NT2/D1 (cell line): ENCODE data around the gene LIMK1.
"Not testable (repeated sequence)": the region's sequence is repeated elsewhere in the genome, so short reads cannot be mapped to it uniquely, and the experiment has no call there.

Experiments used
- DNase-seq: peaks from one replicate; pipeline ENCODE4 v3.0.0-alpha.2; 2011; ENCODE audit warnings: low read depth, low spot score
- H3K27me3 ChIP-seq: 2 replicates; pipeline ENCODE4 v1.6.0; 2011; ENCODE audit warnings: mild to moderate bottlenecking; ENCODE audit not compliant: insufficient read length, insufficient read depth
- H3K36me3 ChIP-seq: 2 replicates; pipeline ENCODE4 v1.6.1; 2011; ENCODE audit warnings: mild to moderate bottlenecking, low read length, mixed read lengths; ENCODE audit not compliant: insufficient read depth, insufficient read length
- H3K4me1 ChIP-seq: 2 replicates; pipeline ENCODE4 v1.5.1; 2011; ENCODE audit not compliant: insufficient read depth, insufficient read length
- H3K4me3 ChIP-seq: 2 replicates; pipeline ENCODE4 v1.5.1; 2011; ENCODE audit warnings: low read depth; ENCODE audit not compliant: insufficient read length
- H3K9ac ChIP-seq: 2 replicates; pipeline ENCODE4 v1.6.0; 2011; ENCODE audit warnings: low read depth; ENCODE audit not compliant: insufficient read length
- H3K9me3 ChIP-seq: 2 replicates; pipeline ENCODE4 v1.5.1; 2011; ENCODE audit warnings: mild to moderate bottlenecking, low read length; ENCODE audit not compliant: insufficient read depth
- SUZ12 ChIP-seq: IDR thresholded peaks from 2 replicates; pipeline ENCODE4 v1.6.1; 2011; ENCODE audit not compliant: insufficient read length, insufficient read depth; ENCODE audit errors: extremely low read depth
- YY1 ChIP-seq: IDR thresholded peaks from 2 replicates; pipeline ENCODE4 v1.6.1; 2011; ENCODE audit not compliant: insufficient read length, insufficient read depth
- ZNF274 ChIP-seq: IDR thresholded peaks from 2 replicates; pipeline ENCODE4 v1.6.1; 2011; ENCODE audit warnings: mild to moderate bottlenecking, low read depth, low read length

Gene LIMK1

GRCh38 chr7:74119831-74120230 is 36.2 kb downstream of the LIMK1 start:
- Histone ChIP-seq H3K36me3 (peaks cover 44% of the 10 kb centered on the region), H3K27me3 (no peaks in the 10 kb centered on the region), H3K4me1 (no peaks in the 10 kb centered on the region), H3K9ac (no peak overlapping the region), H3K9me3 (no peaks in the 10 kb centered on the region), H3K4me3 (no peak overlapping the region)
- TF ChIP-seq SUZ12: no peak
- no peak for TF ChIP-seq YY1
- no peak for TF ChIP-seq ZNF274
- no peak for DNase-seq

GRCh38 chr7:74121401-74122249 is 38.0 kb downstream of the LIMK1 start:
- no peaks in the 10 kb centered on the region for H3K27me3 ChIP-seq
- no peaks in the 10 kb centered on the region for H3K9me3 ChIP-seq
- H3K4me1 ChIP-seq: no peaks in the 10 kb centered on the region
- peaks cover 37% of the 10 kb centered on the region for H3K36me3 ChIP-seq
- H3K4me3 ChIP-seq: no peak overlapping the region
- DNase-seq: no peak
- no peak for TF ChIP-seq YY1
- TF ChIP-seq ZNF274: no peak
- TF ChIP-seq SUZ12: no peak
- no peak overlapping the region for H3K9ac ChIP-seq

GRCh38 chr7:74123892-74124291 is 40.3 kb downstream of the LIMK1 start:
- H3K4me1 ChIP-seq, H3K27me3 ChIP-seq: not testable (repeated sequence)

GRCh38 chr7:74126220-74126880 is 42.7 kb downstream of the LIMK1 start:
- H3K36me3 ChIP-seq: peaks cover 10% of the 10 kb centered on the region
- TF ChIP-seq YY1 (no peak), ZNF274 (no peak), SUZ12 (no peak)
- H3K9ac ChIP-seq: no peak overlapping the region
- no peaks in the 10 kb centered on the region for H3K4me1 ChIP-seq
- DNase-seq: no peak
- H3K4me3 ChIP-seq: no peak overlapping the region
- H3K27me3 ChIP-seq: no peaks in the 10 kb centered on the region
- H3K9me3 ChIP-seq: no peaks in the 10 kb centered on the region

More at GRCh38 chr7:74123892-74124291, 40.3 kb downstream of the LIMK1 start:
- not testable (repeated sequence) for H3K9me3 ChIP-seq, H3K9ac ChIP-seq, H3K4me3 ChIP-seq, DNase-seq
- H3K36me3 ChIP-seq: peaks cover 31% of the 10 kb centered on the region

GRCh38 chr7:74129887-74130286 is 46.3 kb downstream of the LIMK1 start:
- TF ChIP-seq SUZ12: no peak
- TF ChIP-seq YY1: no peak
- TF ChIP-seq ZNF274: no peak
- Histone ChIP-seq H3K36me3 (no peaks in the 10 kb centered on the region), H3K27me3 (no peaks in the 10 kb centered on the region), H3K4me1 (no peaks in the 10 kb centered on the region), H3K9ac (no peak overlapping the region), H3K4me3 (no peak overlapping the region), H3K9me3 (no peaks in the 10 kb centered on the region)
- no peak for DNase-seq

- Histone ChIP-seq H3K4me3 (no peak overlapping the region), H3K27me3 (no peaks in the 10 kb centered on the region), H3K9ac (no peak overlapping the region), H3K9me3 (no peaks in the 10 kb centered on the region), H3K36me3 (no peaks in the 10 kb centered on the region), H3K4me1 (no peaks in the 10 kb centered on the region)
- TF ChIP-seq YY1 (no peak), ZNF274 (no peak)
- no peak for DNase-seq
Measured at GRCh38 chr7:74130518-74130917, 46.9 kb downstream of the LIMK1 start.

GRCh38 chr7:74134117-74134620 is 50.6 kb downstream of the LIMK1 start:
- DNase-seq: no peak
- no peaks in the 10 kb centered on the region for H3K27me3 ChIP-seq
- TF ChIP-seq YY1: no peak
- no peak for TF ChIP-seq ZNF274
- no peak for TF ChIP-seq SUZ12

More at GRCh38 chr7:74134117-74134620, 50.6 kb downstream of the LIMK1 start:
- Histone ChIP-seq H3K4me3 (no peak overlapping the region), H3K9ac (no peak overlapping the region), H3K9me3 (0 out of 2 replicates have a peak, but pooled peaks cover under 1% of the 10 kb centered on the region), H3K36me3 (no peaks in the 10 kb centered on the region), H3K4me1 (no peaks in the 10 kb centered on the region)
